Heart left ventricle (tissue), 13 donors: Measurements from ENCODE around the gene TGFBR2.

Experiments
- POLR2A ChIP-seq, 2 donors: fragments of 450-650 bp; IDR thresholded peaks; one replicate each; pipeline ENCODE4 v1.6.1; 2017; ENCODE audit warnings: antibody characterized with exemption in 2 of 2, mild to moderate bottlenecking in 2 of 2, moderate library complexity in 2 of 2
- TF ChIP-seq, protein P1 (sequence below), 12 donors: fragments of 200-600 bp; sonication (generic) in 4 of 12; IDR thresholded peaks; one replicate each; pipeline versions ENCODE4 v1.5.0 to v1.8.0; 2018 to 2022; ENCODE audit warnings: antibody characterized with exemption in 12 of 12, mild to moderate bottlenecking in 5 of 12
- donor health status: ischemic (EF 13 %, LVEDD 7.1; RV severe dilation, severe dysfunction).
- donor health status: DM: no; HTN: yes; CAD: no.
- donor health status: DM: no; HTN: no; CAD: no.
- donor health status: ischemic (EF 25% LVEDD 6.9; RV normal size, moderate dysfunction).
- donor health status: ischemic (EF 25% LVEDD 5.7; RV mildly dilated, moderate dysfunction).
- donor health status: ischemic (EF 35%, LVEDD 5.7; RV mildly dilated, moderate dysfunction).
- donor health status: nonischemic (EF 11% LVEDD 7.7; RV severe dilation, severe dysfunction).
- donor health status: DM: yes; HTN: yes; CAD: no.
- donor health status: PGD.
- donor health status: ischemic (EF 29% LVEDD 5.4; RV normal size, mild dysfunction).
- donor health status: nonischemic (EF 23%, LVEDD 6.1; RV moderate dilation, normal function).

GRCh38 chr3:30650348-30650995, 44.1 kb downstream of the TGFBR2 start:
- no peak for TF ChIP-seq POLR2A (IDR thresholded peaks at IDR 0.05)
- TF ChIP-seq, protein P1, sequence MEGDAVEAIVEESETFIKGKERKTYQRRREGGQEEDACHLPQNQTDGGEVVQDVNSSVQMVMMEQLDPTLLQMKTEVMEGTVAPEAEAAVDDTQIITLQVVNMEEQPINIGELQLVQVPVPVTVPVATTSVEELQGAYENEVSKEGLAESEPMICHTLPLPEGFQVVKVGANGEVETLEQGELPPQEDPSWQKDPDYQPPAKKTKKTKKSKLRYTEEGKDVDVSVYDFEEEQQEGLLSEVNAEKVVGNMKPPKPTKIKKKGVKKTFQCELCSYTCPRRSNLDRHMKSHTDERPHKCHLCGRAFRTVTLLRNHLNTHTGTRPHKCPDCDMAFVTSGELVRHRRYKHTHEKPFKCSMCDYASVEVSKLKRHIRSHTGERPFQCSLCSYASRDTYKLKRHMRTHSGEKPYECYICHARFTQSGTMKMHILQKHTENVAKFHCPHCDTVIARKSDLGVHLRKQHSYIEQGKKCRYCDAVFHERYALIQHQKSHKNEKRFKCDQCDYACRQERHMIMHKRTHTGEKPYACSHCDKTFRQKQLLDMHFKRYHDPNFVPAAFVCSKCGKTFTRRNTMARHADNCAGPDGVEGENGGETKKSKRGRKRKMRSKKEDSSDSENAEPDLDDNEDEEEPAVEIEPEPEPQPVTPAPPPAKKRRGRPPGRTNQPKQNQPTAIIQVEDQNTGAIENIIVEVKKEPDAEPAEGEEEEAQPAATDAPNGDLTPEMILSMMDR (IDR thresholded peaks at IDR 0.05) = no peak
